Putamen (tissue), 1 donor: ENCODE results near the gene ARMC6.
"Not testable (repeated sequence)": the region's sequence is repeated elsewhere in the genome, so short reads cannot be mapped to it uniquely, and the experiment has no call there.

Experiments used
- DNase-seq: peaks from one replicate; pipeline ENCODE4 v3.0.0-alpha.2; 2016; ENCODE audit warnings: low spot score

Gene ARMC6

GRCh38 chr19:19075126-19075525, 41.7 kb downstream of the ARMC6 start:
- DNase-seq, result no peak

DNA sequence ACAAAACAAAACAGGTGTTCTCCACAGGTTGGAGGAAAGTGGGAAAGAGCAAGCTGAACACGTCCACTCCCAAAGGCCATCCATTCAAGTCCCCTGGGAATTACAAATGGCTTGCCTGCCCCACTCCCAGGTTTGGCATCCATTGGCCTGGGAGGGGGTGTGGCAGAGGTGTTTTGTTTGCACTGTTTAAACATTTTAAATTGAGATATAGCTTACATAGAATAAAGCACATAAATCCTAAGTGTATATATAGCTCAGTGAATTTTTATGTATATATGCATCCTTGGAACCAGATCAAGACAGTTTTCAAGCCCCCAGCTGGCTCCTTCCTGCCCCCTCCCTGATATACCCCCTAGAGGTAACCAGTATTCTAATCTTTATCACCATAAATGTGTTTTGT, 43.1 kb downstream of the ARMC6 start:
- DNase-seq, result no peak

DNA sequence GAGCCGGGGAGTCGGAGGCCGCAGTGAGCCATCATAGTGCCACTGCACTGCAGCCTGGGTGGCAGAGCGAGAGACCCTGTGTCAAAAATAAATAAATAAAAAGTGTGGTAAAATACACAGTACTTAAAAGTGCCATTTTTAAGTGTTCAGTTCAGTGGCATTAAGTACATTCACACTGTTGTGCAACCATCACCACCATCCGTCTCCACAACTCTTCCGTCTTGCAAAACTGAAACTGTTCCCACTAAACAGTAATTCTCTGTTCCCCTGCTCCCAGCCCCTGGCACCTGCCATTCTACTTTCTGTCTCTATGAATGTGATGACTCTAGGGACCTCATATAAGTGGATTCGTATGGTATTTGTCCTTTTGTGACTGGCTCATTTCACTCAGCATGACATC, 43.7 kb downstream of the ARMC6 start:
- DNase-seq, result no peak

DNA sequence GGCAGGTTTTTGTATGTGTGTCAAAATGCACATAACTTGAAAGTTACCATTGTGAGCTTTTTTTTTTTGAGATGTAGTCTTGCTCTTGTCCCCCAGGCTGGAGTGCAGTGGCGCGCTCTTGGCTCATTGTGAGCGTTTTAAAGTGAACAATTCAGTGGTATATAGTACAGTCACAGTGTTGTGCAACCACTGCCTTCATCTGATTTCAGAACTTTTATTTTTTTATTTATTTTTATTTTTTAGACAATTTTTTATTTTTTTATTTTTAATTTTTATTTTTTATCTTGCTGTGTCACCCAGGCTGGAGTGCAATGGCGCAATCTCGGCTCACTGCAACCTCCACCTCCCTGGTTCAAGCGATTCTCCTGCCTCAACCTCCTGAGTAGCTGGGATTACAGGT, 45.4 kb downstream of the ARMC6 start:
- DNase-seq, result no peak

DNA sequence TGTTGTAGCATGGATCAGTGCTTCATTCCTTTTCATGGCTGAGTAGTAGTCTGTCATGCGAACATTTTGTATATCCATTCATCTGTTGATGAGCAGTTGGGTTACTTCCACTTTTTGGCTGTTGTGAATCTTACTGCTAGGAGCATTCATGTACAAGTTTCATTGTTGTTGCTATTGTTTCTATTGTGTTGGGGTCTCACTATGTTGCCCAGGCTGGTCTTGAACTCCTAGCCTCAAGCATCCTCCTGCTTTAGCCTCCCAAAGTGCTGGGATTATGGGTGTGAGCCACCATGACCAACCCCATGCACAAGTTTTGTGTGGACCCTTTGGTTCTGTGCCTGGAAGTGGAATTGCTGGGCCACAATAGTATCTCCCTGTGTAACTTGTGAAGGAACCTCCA, 46.2 kb downstream of the ARMC6 start:
- no peak for DNase-seq

- DNase-seq, result no peak
Measured at GRCh38 chr19:19081642-19082151, 48.3 kb downstream of the ARMC6 start.

GRCh38 chr19:19083413-19084178, 50.2 kb downstream of the ARMC6 start:
- DNase-seq, result no peak

DNA sequence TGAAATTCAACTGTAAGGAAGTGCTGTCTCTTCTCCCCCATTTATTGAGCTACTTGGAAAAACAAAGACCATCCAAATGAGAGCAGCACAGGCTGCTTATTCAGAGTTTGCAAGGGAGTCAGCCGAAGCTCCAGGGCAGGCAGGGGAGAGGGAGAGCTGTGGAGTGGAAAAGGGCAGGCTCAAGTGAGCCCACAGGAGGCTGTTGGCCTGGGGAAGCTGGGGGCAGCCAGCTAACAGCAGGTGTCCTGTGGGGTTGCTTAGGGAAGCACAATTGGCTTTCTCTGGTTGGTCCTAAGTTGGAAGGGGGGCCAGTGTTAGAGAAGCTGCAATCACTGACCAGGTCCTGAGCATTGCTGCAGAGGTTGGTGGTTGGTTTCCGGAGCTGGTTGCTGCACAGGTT, 54.3 kb downstream of the ARMC6 start:
- no peak for DNase-seq

DNA sequence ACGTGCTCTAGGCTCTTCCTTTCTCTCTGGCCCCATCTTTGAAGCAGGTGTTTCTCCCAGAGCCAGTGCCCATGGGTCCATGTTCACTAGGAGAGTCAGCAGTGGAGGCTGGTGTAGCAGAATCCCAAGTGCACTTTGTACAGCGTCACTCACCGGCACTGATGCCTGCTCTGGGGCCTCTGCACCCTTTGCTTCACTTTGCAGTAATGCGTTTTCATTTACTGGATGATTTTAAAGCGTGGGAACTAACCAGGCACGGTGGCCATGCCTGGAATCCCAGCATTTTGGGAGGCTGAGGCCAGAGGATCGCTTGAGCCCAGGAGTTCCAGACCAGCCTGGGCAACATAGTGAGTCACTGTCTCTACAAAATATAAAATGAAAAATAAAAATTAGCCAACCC, 61.1 kb downstream of the ARMC6 start:
- DNase-seq, result no peak

GRCh38 chr19:19095691-19096090, 62.3 kb downstream of the ARMC6 start:
- no peak for DNase-seq

DNA sequence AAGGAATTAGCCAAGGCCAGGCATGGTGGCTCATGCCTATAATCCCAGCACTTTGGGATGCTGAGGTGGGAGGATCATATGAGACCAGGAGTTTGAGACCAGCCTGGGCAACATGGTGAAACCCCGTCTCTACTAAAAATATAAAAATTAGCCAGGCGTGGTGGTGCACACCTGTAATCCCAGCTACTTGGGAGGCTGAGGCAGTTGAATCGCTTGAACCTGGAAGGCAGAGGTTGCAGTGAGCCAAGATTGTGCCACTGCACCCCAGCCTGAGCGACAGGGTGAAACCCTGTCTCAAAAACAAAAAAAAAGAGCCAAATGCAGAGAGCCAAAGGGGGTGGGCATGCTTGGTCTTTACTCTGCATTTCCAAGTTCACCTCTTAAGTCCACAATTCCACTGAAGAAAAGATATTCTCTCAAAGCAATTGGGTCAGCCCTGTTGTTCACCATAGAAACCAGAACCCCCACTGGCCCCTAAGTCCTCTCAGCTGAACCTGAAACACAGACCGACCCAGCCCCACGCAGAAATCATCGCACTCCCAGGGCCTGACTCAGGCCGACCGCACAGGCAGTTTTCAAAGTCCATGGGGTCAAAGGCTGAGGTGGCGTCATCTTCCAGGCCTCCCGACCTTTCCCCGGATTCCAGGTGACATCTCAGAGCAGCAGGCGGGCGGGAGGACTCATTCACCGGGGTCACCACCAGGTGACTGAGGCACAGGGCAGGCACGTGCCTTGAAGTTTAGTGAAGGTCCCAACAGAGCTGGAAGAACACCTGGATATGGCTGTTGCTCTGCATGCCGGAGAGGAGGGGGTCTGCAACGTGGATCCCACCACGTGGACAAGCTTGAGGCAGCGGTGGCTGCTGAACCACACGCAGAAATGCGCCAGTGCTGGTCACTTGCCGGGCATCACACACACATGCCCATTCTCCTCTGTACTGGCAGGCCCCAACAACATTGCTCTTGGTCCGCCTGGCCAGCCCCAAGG, 63.5 kb downstream of the ARMC6 start:
- DNase-seq, result no peak

DNA sequence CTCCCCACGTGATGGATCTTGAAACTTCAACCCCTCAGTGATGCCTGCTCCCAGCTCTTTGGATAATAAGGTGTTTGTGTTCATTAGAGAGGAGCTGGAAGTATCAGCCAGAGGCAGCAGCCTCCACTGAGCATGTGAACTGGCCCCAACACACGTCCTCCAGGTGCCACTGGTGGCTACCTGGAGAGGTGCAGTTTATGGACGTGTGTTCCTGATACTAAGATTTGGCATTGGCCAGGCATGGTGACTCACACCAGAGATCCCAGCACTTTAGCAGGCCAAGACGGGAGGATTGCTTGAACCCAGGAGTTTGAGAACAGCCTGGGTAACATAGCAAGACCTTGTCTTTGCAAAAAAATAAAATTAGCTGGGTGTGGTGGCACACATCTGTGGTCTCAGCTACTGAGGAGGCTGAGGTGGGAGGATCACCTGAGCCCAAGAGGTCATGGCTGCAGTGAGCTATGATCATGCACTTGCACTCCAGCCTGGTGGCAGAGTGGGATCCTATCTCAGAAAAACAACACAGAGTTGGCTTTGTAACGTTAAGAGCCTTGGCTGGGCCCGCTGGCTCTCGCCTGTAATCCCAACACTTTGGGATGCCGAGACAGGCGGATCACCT, 64.8 kb downstream of the ARMC6 start:
- no peak for DNase-seq

DNA sequence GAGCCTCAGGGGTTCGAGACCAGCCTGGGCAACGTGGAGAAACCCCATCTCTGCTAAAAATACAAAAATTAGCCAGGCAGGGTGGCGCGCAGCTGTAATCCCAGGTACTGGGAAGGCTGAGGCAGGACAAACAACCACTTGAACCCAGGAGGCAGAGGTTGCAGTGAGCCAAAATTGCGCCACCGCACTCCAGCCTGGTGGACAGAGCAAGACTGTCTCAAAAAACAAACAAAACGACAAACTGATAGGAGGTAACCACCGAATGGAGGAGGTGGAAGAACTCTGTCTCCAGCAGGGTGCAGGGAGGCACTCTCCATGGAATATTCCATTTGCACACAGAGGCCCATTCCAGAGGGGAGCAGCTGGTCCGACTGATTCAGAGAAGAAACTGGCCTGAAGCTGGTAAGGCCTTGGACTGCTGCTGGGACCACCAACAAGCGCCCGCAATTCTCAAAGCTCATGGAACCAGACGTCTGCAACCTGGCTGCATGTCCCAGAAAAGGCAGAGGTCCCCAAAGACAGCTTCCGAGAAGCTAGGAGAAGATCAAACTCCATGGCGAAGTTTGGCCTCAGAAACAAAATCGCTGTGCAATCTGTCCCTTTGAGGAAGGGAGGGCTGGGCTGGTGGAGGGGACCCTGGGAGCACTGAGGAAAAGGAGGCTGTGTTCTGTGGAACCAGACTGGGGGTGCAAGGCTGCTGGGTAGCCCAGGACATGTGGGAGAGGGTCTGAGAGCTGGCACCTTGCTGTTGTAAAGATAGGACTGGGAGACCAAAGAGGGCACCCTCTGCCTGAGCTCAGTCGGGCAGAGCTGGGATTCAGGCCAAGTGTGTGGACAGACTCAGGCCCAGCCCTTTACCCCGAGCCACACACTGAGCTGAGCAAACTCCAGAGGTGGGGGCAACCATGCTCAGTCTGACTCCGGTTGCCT, 65.6 kb downstream of the ARMC6 start:
- no peak for DNase-seq

DNA sequence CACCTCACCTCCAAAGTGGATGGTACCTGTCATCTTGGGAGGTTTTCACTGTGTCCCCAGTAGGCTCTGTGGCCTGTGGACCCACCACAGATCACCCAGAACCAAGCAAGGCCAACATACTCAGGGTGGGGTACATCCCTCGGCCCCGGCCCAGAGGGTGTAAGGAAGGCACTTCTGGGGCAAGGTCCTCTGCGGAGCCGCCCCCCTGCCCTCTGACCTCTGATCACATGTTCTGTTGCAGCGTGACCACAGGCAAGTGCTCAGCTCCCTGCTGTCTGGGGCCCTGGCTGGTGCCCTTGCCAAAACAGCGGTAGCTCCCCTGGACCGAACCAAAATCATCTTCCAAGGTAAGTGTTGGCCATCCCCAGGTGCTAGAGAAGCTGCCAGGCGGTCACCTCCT, 68.1 kb downstream of the ARMC6 start:
- DNase-seq, result no peak

GRCh38 chr19:19102566-19102965, 69.2 kb downstream of the ARMC6 start:
- DNase-seq, result not testable (repeated sequence)

GRCh38 chr19:19103167-19103566, 69.8 kb downstream of the ARMC6 start:
- no peak for DNase-seq

DNA sequence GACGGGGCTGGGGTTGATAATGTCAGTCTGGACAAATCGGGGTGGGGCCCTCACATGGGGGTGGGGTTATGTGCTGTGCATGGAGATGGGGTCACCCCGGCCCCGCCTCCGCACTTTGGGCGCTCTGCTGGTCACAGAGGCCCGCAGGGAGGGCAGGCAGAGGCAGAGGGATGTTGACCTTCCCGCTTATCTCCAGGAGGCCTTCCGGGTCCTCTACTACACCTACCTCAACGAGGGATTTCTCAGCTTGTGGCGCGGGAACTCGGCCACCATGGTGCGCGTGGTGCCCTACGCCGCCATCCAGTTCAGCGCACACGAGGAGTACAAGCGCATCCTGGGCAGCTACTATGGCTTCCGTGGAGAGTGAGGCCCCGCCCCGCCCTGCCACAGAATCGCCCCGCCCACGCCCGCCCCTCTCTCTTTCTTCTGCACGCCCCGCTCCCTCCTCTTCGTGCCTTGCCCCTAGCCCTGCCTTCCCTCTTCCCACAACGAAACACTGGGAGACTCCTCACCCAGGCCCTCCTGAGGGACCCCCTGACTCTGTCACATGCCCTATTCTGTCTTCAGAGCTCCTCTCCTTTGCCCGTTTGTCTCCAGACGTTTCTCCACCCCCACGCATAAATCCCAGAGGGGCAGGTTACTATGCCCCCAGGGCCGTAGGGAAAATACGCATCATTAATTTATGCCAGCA, 72.1 kb downstream of the ARMC6 start:
- DNase-seq, result no peak

GRCh38 chr19:19106056-19106551, 72.7 kb downstream of the ARMC6 start:
- DNase-seq, result no peak

- not testable (repeated sequence) for DNase-seq
Measured at GRCh38 chr19:19106938-19107337, 73.5 kb downstream of the ARMC6 start.

DNA sequence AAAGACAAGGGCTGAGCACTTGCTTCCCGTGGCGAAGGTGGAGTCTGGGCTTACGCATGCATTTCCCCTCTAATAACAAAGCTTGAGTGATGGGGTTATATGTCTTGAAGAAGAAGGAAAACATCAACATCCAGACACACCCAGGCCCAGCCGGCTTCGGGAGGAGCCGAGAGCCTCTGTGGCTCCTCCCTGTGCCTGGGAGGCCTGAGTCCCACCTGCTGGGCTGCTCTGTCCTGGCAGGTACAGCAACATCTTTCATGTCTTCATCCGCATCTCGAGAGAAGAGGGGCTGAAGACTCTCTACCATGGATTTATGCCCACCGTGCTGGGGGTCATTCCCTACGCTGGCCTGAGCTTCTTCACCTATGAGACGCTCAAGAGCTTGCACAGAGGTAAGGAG, 74.3 kb downstream of the ARMC6 start:
- no peak for DNase-seq
